HG03457 (cell line): Measurements from ENCODE around the gene ENAH.

Source experiments
- ATAC-seq: cut with Tn5 transposase; IDR thresholded peaks from one replicate; pipeline ENCODE4 v1.9.1; 2021; ENCODE audit warnings: moderate number of reproducible peaks; ENCODE audit not compliant: unreplicated experiment

Gene ENAH

GRCh38 chr1:225610539-225610938, 42.4 kb downstream of the ENAH start:
- ATAC-seq: no peak

- ATAC-seq: no peak
Observed at GRCh38 chr1:225608014-225608796, 44.7 kb downstream of the ENAH start.

- ATAC-seq: no peak
Observed at GRCh38 chr1:225607355-225607754, 45.6 kb downstream of the ENAH start.

- ATAC-seq: no peak
Observed at GRCh38 chr1:225603538-225604354, 49.2 kb downstream of the ENAH start.

DNA sequence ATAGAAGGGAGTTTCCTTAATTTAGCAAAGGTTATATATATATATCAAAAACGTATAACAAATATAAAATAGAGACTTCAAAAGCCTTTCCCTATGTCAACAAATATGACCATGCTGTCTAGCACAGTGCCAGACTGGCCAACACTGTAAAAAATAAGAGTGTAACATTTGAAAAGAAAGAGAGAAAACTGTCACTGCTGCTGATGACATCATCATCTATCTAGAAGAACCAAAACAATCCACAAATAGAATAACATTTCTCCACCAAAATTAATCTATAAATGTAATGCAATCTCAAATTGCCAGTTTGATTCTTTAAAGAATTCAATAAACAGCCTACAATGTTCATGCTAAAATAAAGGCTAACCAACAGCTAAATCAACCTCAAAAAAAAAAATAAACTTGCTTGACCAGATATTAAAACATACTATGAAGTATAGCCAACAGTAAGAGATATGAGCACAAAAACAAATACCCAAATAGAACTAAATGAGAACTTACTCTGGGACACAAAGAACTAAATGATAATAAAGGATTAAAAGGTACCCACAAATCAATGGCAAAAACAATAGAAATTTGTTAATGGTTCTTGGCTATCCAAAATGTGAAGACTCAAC, 50.2 kb downstream of the ENAH start:
- ATAC-seq: no peak

DNA sequence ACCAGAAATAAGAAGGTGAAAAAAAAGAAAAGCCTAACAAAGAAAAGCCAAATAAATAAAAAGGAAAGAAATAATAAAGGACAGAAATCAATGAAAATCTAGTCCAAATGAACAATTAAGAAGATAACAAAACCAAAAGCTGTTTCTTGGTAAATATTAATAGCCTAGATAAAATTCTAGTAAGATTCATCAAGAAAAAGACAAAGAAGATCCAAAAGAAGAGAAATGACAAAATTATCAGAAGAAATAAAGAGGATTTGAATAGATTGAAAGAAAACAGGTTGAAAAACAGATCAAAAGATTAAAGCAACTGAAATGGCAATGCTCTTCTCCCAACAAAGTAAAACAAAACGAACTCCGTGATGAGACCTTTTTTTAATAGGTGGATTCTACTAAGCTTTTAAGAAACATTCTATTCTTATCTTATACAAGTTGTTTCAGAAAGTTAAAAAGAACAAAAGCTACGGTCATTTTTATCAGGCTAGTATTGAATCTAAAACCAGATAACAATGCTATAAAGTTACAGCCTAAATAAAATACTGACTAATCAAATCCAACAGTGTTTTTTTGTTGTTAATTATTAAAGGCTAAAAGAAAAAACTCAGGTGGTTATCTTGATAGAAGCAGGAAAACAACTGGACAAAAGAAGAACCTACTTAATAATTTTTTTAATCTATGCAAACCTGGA, 50.9 kb downstream of the ENAH start:
- no peak for ATAC-seq

GRCh38 chr1:225598847-225599246, 54.1 kb downstream of the ENAH start:
- ATAC-seq: no peak

DNA sequence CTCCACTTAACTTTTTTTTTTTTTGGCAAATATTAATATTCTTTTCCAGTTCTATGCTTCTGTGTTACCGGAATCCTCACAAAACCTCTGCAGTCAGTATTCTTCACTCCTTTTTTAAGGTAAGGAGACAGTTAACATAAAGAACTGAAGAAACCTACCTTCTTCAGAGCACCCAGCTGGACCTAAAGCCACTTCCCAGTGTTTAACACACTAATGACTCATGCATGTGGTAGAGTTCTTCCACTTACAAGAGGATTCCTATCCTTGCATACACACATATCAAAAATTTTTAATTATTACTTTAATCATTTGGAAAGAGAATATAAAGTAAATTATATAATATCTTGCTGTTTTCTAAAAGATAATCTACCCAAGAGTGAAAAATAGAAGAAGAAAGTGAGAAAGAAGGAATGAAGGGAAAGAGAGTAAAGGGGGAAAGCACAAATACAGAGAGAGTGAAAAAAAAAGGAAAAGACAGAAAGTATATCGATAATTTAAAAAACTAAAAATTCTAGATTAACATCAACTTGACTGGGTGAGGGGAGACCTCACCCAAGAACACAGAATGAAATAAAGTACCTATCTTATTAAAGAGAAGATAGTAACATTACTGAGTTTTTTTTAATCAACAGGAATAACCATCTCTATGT, 54.9 kb downstream of the ENAH start:
- no peak for ATAC-seq

DNA sequence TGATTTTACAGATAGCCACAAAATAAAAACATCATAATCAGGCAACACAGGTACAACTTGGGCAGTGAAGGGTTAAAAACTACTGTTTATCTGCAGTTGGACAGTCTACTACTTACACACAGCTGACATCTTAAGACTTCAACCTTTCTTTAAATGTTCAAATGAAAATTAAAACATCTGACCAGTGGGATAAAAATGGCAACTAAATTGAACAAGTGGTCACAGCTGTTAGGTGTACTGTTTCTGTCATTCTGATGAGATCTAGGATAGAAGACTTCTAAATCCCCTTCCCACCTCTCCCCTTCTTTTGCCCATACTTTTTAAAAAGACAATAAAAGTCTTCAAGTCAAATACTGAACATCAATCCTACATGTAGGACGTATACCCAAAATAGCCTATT, 56.2 kb downstream of the ENAH start:
- ATAC-seq: no peak

DNA sequence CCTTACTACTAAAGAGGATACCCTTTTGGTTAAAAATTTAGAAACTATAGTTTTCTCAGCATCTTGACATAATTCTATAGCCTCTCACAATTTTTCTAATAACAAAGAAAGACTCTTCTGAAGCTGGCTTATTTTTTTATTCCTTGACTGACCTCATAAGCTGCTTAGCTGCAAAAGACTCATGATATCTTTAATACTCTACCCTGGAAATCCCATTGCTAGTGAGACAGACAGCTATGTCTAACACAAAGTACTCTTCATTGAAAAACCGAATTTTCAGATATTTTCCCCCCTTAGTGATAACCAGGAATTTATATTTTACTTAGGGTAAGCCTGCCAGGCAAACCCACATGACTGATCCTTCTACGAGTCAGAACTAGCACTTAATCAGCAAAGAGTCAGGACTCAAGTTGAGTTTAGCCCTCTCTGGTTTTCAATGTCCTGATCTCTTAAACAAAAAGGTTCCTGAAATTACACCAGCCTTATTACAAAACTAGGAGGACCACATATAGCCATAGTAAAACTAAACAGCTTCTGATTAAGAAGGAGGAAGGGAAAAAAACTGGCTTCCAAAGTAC, 56.9 kb downstream of the ENAH start:
- no peak for ATAC-seq

- no peak for ATAC-seq
Observed at GRCh38 chr1:225595452-225595851, 57.5 kb downstream of the ENAH start.

GRCh38 chr1:225593414-225593813, 59.5 kb downstream of the ENAH start:
- ATAC-seq: no peak

- no peak for ATAC-seq
Observed at GRCh38 chr1:225592362-225593025, 60.4 kb downstream of the ENAH start.

DNA sequence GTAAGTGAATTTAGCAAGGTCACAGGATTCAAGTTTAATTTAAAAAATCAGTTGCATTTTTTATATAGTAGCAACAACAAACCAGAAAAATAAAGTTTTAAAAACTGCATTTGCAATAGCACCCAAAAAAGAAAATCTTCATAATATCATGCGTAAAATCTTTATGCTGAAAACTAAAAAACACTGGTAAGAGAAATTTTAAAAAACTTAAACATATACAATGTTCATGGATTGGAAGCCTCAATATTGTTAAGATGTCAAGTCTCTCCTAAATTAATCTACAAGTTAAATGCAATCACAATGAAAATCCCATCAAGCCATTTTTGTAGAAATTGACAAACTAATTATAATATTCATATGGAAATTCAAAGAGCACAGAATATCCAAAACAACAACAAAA, 65.6 kb downstream of the ENAH start:
- no peak for ATAC-seq

- no peak for ATAC-seq
Observed at GRCh38 chr1:225581186-225581585, 71.7 kb downstream of the ENAH start.

- ATAC-seq: no peak
Observed at GRCh38 chr1:225580238-225581099, 72.5 kb downstream of the ENAH start.

- ATAC-seq: no peak
Observed at GRCh38 chr1:225578251-225578977, 74.5 kb downstream of the ENAH start.

- ATAC-seq: no peak
Observed at GRCh38 chr1:225577241-225577640, 75.7 kb downstream of the ENAH start.
